Measurements from ENCODE around the gene ANAPC4. TPM values are rescaled to one million over a fixed set of nuclear protein-coding genes. Genes with fewer than 3 reads are reported as not detected.

ANAPC4 gene
- total and polyA plus RNA-seq, 2 of the 8 experiments (the other 6 are each of a cell fraction or from before 2014, with no cell fraction given): 8.7 to 31.6 TPM

DNA sequence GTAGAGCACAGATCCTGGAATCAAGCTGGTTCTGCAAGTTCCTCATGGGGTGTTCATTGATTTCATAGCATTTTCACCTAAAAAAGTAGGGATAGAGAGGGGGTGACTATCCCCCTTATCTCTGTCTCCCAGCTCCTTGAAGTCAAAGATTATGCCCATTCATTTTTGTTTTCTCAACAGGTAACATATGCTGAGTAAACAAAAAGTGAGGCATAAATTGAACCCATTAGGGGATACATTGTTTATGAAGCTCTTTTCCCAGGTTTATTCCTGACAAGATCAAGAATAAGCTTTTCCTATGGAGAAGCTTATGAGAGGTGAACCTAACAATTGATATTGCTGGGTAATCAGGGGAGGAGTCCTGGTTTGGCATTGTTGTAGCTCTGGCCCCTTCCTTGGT, 9.2 kb upstream of the ANAPC4 start:
- Histone ChIP-seq H3K18ac (ENCODE audit: extremely low read depth, low read length) (no peak overlapping the region), H2BK5ac (ENCODE audit: low read depth, low read length) (no peak overlapping the region), H4K8ac (ENCODE audit: extremely low read depth, insufficient read depth, low read length) (no peak overlapping the region), H3K79me1 (ENCODE audit: low read depth, low read length) (no peaks in the 10 kb centered on the region), H3K36me3 (ENCODE audit: control insufficient read depth in 2 of 4, insufficient read depth in 4 of 4, low read length in 3 of 4) (peaks cover 0 to 5% (median 1%) of the 10 kb centered on the region in 4 experiments; a peak in 3 of 8 replicates), H3K9me3 (ENCODE audit: insufficient read depth in 2 of 2, low read depth in 1 of 2, low read length in 1 of 2) (no peaks in the 10 kb centered on the region), H3K4me3 (ENCODE audit: extremely low read depth in 1 of 4, insufficient read depth in 2 of 4, low read depth in 3 of 4, low read length in 4 of 4) (no peak overlapping the region), H3K23ac (ENCODE audit: insufficient read length) (no peak overlapping the region), H4K20me1 (replicated peaks in 1 of 2; ENCODE audit: control insufficient read depth in 1 of 2, insufficient read depth in 2 of 2, low read length in 2 of 2) (no peaks in the 10 kb centered on the region), H3K4ac (replicated peaks; ENCODE audit: insufficient read length, low read depth, low read length) (no peak overlapping the region), H2AFZ (ENCODE audit: low read length) (no peak overlapping the region), H2AK5ac (ENCODE audit: low read depth, low read length) (no peak overlapping the region), H3K27me3 (replicated peaks in 1 of 4; ENCODE audit: control insufficient read depth in 3 of 4, extremely low read depth in 1 of 4, insufficient read depth in 3 of 4, low read length in 3 of 4) (no peaks in the 10 kb centered on the region), H3K23me2 (ENCODE audit: low read depth, low read length) (no peaks in the 10 kb centered on the region), H2BK12ac (ENCODE audit: low read depth, low read length) (no peak overlapping the region), H3K4me1 (replicated peaks in 1 of 4; ENCODE audit: control insufficient read depth in 3 of 4, insufficient read depth in 4 of 4, low read length in 3 of 4) (peaks cover 0 to 4% (median 1%) of the 10 kb centered on the region in 4 experiments; a peak in 2 of 7 replicates), H2BK120ac (replicated peaks; ENCODE audit: low read depth, low read length) (no peak overlapping the region), H2BK15ac (ENCODE audit: low read length) (no peak overlapping the region), H2BK20ac (ENCODE audit: low read length) (no peak overlapping the region), H3K9ac (replicated peaks in 1 of 4; ENCODE audit: extremely low read depth in 1 of 4, low read depth in 3 of 4, low read length in 3 of 4) (no peak overlapping the region), H3K4me2 (ENCODE audit: insufficient read depth in 1 of 2, low read depth in 2 of 2, low read length in 2 of 2) (no peak overlapping the region), H3K27ac (ENCODE audit: low read depth, low read length) (no peak overlapping the region), H4K91ac (replicated peaks; ENCODE audit: insufficient read length, low read length) (no peak overlapping the region), H4K5ac (ENCODE audit: insufficient read length, low read depth, low read length) (no peak overlapping the region), H3K56ac (replicated peaks; ENCODE audit: insufficient read length, low read depth, low read length) (no peak overlapping the region), H3K79me2 (ENCODE audit: control insufficient read depth in 1 of 2, insufficient read depth in 2 of 2, low read length in 2 of 2) (no peaks in the 10 kb centered on the region), H3K14ac (ENCODE audit: insufficient read length) (no peak overlapping the region)
- ChIA-PET POLR2A (ENCODE audit: partially characterized antibody) (interaction anchor here (1.1 to 1.2 kb wide), 2 partner anchors 11 to 56 kb away, joined by 3 to 4 read pairs; partner anchors contain the start of gene ZCCHC4), CTCF (ENCODE audit: partially characterized antibody) (interaction anchor here (0.7 to 5.3 kb wide), 25 partner anchors 9 to 387 kb away, joined by 3 to 47 read pairs (median 4); partner anchors contain the start of genes ANAPC4 and ZCCHC4)
- no peak for DNase-seq (ENCODE audit: low read depth in 1 of 2, low spot score in 2 of 2)
- no peak for TF ChIP-seq GABPA (IDR thresholded peaks at IDR 0.05; ENCODE audit: borderline replicate concordance, insufficient read depth, low read length)
- TF ChIP-seq GTF2F1 (IDR thresholded peaks at IDR 0.05; ENCODE audit: borderline replicate concordance, low read depth, low read length): no peak
- TF ChIP-seq CREB1 (IDR thresholded peaks at IDR 0.05): no peak
- no peak for TF ChIP-seq MAX (IDR thresholded peaks at IDR 0.05)
- no peak for TF ChIP-seq POLR2A (IDR thresholded peaks at IDR 0.05; ENCODE audit: control extremely low read depth in 1 of 2, low read depth in 2 of 2, low read length in 2 of 2)
- no peak for TF ChIP-seq RNF2 (IDR thresholded peaks at IDR 0.05; ENCODE audit: borderline replicate concordance, low read depth, low read length, missing control alignments, poor library complexity, severe bottlenecking)
- no peak for TF ChIP-seq TCF12 (IDR thresholded peaks at IDR 0.05; ENCODE audit: low read depth, low read length)
- TF ChIP-seq SUZ12 (IDR thresholded peaks at IDR 0.05; ENCODE audit: low read length): no peak
- no peak for TF ChIP-seq SAP30 (IDR thresholded peaks at IDR 0.05; ENCODE audit: insufficient read depth, insufficient replicate concordance, low read length)
- FAIRE-seq: no peak

Measured in H1 (cell line).